ENCODE measurements around the gene TJP3.
A peak's percentile ranks its signal among the peaks of the same experiment; 100 is the strongest.

TJP3 gene

DNA sequence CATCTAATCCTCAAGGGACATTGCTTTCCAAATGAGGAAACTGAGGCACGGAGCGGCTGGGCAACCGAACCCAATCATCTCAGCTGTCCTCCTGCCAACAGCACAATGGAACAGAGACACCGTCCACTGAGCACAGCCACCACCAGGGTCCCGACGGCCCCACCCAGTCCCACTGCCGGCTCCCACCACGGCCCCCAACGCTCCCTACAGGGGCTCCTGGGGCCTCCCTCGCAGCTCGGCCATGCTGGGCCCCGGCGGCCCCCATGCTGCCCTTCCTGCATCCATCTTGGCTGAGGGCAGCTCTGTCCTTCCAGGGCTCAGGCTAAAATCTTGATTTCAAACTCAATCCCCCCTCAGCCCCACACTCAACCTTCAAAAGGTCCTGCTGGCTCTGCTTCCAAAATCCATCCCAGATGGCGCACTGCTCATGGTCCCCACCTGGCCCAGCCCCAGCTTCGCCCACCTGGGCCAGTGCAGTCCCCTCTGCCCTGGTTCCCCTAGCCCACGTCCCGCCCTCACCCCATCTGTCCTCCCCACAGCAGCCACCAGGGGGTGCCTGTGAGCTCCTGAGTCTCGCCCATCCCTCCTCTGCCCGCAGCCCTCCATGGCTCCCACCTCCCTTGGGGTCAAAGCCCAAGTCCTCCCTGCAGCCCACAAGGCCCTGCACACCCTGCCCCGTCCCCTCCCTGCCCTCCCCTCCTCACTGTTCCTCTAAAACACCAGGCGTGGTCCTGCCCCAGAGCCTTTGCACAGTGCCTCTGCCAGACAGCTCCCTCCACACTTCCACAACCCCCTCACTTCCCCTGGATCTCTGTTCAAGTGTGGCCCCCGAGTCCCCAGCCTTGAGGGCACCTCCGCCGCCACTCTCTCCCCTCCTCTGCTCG lies 15.8 kb upstream of the TJP3 start:
- DNase-seq, result peak; percentile 25

DNA sequence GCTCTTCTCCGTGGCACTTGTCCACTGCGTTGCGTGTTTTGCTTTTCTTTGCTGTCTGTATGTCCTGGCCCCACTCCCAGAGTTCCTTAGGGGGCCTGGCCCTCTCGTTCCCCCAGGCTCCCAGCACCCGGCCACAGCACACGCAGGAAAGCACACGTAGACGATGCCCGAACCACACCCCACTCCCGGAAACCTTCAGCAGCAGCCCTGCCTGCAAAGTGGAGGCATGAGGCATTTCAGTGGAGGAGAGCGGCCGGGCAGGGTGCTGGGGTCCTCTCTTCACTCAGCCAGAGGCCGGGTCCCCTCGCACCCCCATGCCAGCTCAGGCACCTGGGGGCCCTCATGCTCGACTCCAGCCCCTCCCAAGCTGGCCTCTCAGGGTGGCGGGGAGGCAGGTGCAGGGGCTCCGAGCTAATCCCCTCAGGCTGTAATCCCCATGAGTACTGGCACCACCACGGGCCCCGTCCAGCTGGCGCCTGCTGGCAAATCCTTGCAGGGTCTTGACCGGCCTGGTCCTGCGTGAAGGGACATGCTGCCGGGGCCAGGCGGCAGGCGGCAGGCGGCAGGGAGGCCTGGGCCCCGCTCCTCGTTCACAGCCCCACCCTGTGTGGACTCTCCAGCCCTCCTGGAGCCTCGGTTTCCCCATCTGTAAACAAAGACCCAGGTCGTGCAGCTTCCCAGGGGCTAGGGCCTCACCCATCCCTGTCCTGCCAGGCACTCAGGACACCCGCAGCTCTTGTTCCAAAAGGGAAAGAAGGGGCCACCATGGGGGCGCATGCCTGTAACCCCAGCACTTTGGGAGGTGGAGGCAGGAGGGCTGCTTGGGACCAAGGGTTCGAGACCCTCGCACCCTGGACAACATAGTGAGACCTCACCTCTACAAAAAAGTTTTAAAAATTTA lies 14.9 kb upstream of the TJP3 start:
- DNase-seq, result no peak

DNA sequence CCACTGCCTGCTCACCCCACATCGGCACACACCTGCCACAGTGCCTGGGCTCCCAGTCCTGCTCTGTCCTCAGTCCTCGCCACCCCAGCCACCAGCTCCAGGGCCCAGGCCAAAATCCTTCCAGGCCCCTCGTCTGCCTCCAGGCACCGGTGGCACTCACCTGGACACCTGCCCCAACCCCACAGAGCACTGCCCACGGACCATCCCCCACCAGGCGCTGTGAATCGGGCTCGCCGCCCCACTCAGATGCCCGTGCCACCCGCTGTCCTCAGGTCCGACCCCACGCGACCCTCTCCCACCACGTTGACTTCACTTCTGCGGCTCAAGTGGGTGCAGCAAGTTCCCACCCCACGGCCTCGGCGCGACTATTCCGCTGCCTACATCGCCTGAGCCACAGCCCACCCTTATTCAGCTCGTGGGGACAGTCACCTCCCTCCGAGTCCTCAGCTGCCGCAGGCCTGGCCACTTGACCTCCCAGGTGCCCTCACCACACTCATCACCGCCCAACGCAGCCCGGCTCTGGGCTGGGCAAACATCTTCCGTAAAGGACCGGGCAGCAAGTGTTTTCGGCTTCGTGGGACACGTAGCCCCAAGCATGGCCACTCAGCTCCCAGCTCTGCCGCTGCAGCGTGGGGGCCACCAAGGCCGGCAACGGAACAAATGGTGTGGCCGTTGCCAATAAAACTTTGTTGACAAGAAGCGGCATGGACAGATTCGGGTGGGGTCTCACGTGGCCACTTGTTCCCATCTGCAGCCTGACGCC lies 13.6 kb upstream of the TJP3 start:
- DNase-seq, result no peak

DNA sequence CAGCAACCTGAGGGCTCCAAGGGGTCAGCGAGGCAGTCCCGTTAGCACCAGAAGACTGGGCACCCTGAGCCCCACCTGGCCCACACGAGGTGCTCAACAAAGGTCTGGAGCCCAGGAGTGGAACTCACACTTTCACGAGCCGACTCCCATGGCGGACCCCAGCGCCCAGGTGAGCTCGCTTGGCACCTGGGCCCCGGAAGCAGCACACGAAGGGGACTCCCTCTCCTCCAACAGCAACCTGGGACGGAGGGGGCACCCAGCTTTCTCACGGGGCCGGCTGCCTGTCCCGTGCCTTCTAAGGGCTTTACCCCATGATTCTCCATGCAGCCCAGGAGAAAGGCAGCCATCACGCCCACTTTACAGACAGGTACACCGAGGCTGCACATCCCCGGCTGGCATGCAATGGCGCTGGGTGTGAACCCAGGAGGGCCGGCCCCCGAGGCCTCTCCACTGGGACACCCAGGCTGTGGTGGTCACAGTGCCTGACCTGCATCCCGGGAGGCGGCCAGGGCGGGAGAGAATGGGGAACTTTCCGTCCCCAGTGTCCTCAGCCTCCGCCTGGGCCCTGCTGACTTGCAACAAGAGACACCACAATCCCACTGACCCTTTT lies 13.0 kb upstream of the TJP3 start:
- DNase-seq, result no peak

DNA sequence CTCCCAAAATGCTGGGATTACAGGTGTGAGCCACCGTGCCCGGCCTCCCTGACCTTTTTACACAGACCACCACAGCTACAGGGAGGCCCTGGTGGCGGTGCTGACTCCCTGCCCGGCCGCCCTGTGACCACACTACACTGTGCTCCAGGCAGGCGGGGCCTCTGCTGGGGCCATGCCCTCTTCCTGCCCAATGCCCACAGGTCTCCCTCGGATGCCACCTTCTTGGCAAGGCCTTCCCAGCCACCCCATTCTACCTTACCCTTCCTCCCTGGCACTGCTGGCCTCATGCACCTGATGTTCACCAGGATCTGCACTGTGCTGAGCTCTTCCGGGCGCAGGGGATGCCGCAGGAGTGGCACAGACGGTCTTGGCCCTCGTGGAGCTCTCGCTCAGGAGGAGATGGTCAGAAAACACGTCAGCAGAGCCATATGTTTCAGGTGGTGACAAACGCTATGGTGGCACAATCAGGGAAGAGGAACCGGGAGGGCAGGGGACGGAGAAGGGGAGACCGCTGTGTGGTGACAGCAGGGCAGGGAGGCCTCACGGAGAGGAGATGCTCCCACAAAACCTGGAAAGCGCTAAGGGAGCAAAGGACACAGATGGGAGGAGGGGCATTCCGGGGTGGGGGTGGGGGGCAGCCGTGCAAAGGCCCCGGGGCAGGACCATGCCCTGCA lies 12.1 kb upstream of the TJP3 start:
- DNase-seq, result no peak

DNA sequence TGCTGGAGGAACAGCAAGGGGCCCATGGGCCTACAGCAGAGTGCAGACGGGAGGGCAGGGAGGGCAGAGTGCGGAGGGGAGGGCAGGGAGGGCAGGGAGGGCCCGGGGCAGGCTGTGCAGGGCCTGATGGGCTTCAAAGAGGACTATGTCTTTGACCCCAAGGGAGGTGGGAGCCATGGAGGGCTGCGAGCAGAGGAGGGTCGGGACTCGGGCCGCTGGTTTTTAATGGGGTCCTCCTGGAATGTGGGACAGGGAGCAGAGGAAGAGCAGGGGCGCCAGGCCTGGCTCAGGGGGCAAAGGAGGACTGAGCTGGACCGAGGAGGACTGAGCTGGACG lies 11.6 kb upstream of the TJP3 start:
- DNase-seq, result no peak

DNA sequence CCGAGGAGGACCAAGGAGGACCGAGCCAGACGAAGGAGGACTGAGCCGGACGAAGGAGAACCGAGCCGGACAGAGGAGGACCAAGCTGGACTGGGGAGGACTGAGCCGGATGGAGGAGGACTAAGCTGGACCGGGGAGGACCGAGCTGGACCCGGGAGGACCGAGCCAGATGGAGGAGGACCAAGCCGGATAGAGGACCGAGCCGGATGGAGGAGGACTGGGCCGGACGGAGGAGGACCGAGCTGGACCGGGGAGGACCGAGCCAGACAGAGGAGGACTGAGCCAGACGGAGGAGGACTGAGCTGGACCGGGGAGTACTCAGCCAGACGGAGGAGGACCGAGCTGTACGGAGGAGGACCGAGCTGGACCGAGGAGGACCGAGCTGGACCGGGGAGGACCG lies 11.1 kb upstream of the TJP3 start:
- no peak for DNase-seq

DNA sequence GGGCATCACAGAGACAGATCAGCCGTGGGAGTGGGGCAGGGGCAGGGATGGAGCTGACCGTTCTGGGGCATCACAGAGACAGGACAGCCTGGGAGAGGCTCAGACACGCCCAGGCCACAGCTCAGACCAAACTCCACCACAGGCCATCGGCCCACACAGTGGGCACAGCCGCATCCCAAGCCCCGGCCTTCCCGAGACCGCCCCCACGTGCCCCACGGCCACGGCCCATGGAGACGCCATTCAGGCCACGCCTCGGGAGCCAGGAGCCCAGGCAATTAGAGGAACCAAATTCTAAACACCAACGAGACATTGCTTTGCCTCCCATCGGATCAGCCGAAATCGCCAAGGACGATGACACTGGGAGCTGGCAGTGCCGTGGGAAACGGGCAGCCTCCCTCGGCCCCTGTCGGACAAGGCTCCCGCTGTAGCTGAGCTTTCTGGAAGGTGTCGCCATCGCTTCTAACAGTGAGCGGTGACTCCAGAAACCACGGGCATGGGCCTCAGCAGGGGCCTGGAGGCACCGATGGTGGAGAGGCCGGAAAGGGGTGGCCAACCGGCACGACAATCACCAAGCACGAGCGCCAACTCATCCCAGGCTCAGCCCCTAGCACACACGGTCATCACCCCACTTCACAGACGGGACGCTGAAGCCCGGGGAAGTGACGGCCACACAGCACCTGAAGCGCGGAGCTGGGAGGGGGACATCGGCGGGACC lies 10.4 kb upstream of the TJP3 start:
- DNase-seq, result no peak

DNA sequence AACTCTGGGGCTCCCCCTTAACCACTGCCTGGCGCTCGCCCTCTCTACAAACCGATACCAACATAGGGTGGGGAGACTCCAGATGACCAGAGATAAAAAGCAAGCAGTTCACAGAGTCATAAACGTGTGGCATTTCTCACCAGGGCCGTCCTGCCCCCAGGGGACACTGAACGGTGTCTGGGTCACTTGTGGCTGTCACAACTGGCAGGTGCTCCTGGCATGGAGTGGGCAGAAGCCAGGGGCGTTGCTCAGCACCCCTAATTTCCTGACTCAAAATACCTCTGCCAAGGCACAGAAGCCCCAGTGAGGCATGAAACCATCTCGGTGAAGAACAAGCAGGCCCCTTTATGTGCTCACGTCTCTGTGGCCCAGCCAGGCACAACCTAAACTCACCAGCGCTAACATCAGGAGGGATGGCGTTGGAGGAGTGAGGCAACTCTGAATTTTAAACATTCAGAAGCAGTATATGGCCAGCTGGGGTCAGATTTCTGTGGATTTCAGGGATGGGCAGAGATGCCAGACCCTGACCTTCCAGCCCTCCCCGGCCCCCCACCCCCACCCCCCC lies 9.7 kb upstream of the TJP3 start:
- no peak for DNase-seq

DNA sequence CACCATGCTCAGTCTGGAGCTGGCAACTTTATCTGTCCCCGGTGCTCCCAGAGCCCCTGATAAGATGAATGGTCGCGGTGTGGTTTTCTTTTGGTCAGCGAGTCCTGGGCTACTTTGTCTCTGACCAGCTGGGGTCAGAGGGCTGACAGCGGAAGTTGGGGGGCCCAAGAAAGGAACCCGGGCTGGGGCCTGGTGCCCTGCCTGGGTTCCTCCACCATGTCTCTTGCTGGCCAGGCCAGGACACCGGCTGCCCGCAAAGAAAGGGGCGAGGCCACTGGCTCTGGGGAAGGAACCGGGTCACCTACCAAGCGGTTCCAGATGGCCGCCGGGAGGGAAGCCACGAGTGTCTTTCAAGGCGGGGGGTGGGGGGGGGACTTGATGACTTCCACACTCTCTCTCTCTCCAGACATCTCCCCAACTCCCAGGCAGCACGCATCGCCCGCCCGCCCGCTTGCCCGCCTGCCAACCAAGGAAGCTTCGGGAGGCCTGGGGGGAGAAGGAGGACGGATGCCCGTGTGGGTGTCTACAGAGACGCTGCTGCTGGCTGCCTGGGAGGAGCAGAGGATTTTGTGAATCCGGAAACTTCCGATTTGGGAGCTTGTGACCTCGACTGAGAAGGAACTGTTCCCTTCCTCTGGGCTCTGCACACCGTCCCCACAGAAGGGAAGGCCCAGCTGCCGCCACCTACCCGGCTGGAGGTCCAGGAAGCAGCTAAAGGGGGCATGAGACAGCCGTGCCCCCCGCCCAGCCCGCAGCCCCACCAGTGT lies 9.0 kb upstream of the TJP3 start:
- no peak for DNase-seq

DNA sequence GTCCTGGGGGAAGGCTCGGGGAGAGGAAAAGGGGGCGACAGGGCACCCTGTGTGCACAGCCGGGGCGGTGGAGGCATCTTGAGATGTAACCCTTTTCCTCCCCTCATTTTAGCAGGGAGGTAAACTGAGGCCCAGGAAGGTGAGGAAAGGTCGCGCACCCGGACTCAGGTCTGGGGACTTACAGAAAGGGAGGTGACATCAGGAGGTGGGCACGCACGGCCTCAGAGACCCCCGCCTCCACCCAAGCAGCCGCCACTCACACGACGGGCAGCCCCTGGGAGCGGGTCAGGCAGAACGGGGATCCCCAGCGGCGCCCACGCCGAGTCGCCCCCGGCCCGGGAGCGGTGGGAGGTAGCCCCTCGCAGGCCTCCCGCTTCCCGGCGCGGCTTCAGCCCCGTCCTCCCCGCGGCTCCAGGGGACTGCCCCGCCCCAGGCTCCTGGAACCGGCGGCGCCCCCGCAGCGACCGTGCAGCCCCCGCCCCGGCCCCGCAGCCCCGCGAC lies 8.4 kb upstream of the TJP3 start:
- DNase-seq, result no peak

DNA sequence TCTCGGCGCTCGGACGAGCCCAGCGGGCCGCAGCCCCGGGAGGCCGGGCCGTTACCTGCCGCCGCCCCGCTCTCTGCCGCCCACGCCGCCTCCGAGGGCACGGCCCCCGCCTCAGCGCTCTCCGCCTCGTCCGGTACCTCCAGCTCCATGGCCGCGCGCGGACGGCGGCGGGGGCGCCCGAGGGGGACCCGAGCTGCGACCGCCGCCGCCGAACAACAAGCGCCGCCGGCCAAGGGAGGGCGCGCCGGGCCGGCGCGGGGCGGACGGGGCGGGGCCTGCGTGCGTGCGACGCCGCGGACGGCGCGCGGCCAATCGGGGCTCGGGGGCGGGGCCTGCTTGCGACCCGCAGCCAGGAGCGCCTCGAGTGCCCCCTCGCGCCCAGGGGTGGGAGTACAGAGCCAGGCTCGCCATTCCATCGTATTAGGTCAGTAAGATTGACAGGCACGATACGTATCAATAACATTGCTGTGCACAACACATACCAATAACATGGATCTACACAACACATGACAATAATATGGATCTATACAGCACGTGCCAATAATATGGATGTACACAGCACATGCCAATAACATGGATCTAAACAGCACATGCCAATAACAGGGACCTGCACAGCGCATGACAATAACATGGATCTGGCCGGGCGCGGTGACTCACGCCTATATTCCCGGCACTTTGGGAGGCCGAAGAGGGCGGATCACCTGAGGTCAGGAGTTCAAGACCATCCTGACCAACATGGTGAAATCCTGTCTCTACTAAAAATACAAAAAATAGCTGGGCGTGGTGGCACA lies 7.7 kb upstream of the TJP3 start, which contains the start of gene PIP5K1C:
PIP5K1C (minus strand) TSS at position 227 of the 791 bp plus-strand sequence; CDS start at position 149, 78 bp downstream.
- DNase-seq, result peak; percentile 87

DNA sequence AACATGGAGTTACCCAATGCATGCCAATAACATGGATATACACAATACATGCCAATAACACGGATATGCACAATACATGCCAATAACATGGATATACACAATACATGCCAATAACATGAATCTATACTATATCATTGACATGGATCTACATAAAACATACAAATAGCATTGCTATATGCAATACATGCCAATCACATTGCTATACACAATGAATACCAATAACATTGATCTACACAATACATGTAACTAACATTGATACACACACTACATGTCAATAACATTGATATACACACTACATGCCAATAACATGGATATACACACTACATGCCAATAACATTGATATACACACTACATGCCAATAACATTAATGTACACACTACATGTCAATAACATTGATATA lies 7.0 kb upstream of the TJP3 start:
- no peak for DNase-seq

DNA sequence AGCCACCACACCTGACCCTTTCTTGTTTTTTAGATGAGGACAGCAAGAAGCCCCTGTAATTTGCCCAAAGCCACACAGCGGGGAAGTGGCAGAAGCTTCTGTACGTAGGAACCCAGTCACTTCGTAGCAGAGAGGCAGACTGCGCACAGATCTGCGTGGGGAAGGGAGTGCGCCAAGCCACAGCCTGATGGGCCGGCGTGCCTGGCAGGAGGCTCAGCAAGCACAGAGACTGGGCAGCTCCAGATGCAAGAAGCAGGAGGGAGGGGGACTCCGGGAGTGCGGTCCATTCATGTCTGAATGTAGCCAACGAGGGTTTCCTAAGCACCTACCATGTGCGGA lies 347 bp upstream of the TJP3 start:
- no peak for DNase-seq

DNA sequence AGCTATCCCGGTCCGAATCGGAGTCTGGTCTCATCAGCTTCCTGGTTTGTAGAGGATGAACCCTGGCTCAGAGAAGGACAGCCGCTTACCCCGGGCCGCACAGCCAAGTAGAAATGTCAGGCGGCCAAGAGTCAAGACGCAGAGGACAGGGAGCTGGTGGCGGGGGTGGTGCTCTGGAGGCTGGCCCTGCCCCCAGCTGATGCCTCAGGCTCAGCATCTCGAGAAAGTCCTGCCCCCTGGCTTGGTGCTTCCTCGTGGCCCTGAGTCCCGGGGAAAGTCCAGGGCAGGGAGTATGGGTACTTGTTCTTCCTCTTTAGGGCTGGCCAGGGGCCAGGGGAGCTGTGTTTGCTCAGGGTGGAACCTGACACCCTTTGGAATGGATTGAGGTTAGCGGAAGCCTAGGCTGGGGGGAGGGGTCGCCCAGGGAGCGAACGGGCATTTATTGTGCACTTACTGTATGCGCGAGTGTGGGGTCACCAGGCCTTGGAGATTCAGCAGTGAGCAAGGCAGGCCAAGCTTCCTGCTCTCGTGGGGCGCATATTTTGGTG lies 2.2 kb downstream of the TJP3 start:
- no peak for DNase-seq

DNA sequence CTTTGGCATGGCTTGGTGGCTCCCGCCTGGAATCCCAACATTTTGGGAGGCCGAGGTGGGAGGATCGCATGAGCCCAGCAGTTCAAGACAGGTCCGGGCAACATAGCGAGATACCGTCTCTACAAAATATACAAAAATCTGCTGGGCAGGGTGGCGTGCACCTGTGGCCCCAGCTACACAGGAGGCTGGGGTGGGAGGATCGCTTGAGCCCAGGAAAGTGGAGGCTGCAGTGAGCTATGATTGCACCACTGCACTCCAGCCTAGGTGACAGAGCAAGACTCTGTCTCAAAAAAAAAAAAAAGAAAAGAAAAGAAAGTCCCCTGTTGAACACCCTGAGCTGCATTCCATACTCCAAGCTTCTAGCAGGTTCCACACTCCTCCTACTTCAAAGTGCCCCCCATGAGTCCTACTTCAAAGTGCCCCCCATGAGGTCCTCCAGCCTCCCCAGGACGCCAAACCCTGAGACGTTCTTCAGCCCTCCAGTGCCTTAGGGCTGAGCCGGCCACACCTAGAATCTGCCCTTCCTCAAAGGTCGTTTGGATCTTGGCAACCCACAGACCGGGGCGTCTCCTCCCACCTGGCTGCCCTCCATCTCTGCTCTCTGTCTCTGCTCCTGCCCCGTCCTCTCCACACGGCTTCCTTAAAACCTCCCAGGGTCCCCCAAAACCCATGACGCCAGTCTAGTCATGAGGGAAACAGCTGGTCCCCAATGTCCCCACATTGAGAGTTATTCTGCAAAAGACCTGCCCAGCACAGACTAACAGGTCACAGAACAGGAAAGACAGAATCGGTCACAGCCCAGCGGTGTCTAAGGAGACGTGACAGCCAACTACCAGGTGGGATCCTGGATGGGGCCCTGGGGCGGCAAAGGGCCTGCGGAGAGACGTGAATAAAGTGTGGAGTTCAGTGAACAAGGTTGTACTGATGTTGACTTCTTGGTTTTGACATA lies 4.8 kb downstream of the TJP3 start:
- DNase-seq, result no peak

DNA sequence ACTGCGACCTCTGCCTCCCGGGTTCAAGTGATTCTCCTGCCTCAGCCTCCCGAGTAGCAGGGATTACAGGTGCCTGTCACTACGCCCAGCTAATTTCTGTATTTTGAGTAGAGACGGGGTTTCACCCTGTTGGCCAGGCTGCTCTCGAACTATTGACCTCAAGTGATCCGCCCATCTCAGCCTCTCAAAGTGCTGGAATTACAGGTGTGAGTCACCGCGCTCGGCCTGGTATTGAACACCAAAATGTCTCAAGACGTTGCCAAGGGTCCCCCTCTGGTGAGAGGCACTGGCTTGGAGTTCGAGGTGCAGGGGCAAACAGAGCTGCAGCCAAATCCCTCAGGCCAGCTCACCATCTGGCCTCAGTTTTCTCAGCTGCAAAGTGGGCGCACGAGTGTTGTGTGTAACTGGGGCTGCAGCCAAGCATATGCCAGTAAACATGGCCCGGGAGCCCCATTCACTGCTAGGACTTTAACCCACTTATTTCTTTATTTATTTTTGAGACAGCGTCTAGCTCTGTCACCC lies 8.0 kb downstream of the TJP3 start:
- DNase-seq, result no peak

DNA sequence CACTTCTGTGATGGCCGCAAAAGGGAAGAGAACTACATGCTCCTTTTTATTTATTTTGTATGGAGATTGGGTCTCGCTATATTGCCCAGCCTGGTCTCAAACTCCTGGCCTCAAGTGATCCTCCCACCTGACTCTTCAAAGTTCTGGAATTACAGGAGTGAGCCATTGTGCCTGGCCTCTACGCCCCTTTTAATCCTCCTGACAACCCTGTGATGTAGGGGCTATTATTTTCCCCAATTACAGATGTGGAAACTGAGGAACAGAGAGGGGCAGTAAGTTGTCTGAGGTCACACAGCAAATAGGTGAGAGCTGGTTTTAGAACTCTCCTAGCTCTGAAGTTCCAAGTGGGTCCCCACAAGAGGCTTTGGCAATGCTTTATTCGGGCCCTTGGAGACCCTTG lies 11.7 kb downstream of the TJP3 start:
- no peak for DNase-seq

Measured in activated effector memory CD4-positive, alpha-beta T cell treated with Interleukin-2 at 50 U/mL for 16 hours (primary cell).